ENCODE measurements around the gene CD99. TPM values are rescaled to one million over a fixed set of nuclear protein-coding genes. Genes with fewer than 3 reads are reported as not detected.

The CD99 gene
- total and polyA plus RNA-seq, 2 donors (not counting 3 experiments of a cell fraction or from before 2014, with no cell fraction given) = 364 to 654 TPM

- CTCF ChIA-PET = no interaction called here
- no peaks in the 10 kb centered on the region for H3K9me3 ChIP-seq (replicated peaks; ENCODE audit: control insufficient read depth, insufficient read depth, low read length)
- no peak for FAIRE-seq
- TF ChIP-seq CTCF (IDR thresholded peaks at IDR 0.05; ENCODE audit: extremely low read depth in 1 of 2, insufficient read depth in 1 of 2, low read depth in 1 of 2, low read length in 2 of 2) (no peak), JUN (IDR thresholded peaks at IDR 0.05; ENCODE audit: borderline replicate concordance, insufficient read depth, insufficient read length, low read depth) (no peak), FOS (IDR thresholded peaks at IDR 0.05; ENCODE audit: borderline replicate concordance, insufficient read depth, low read length) (no peak), MYC (IDR thresholded peaks at IDR 0.05; ENCODE audit: low read depth, low read length) (no peak), EZH2 (IDR thresholded peaks at IDR 0.05; ENCODE audit: borderline replicate concordance, low read depth, low read length, severe bottlenecking) (no peak), POLR2AphosphoS5 (IDR thresholded peaks at IDR 0.05; ENCODE audit: insufficient read depth, low read depth, low read length) (no peak), MAX (IDR thresholded peaks at IDR 0.05; ENCODE audit: insufficient read depth, insufficient read length) (no peak), GATA2 (IDR thresholded peaks at IDR 0.05; ENCODE audit: insufficient read depth, insufficient read length, low read depth, low read length) (no peak), POLR2A (IDR thresholded peaks at IDR 0.05; ENCODE audit: low read depth, low read length) (no peak)
- POLR2A ChIA-PET = no interaction called here
- no peaks in the 10 kb centered on the region for H3K27me3 ChIP-seq (ENCODE audit: control insufficient read depth in 2 of 2, insufficient read depth in 2 of 2, low read length in 2 of 2)
- no peaks in the 10 kb centered on the region for H3K36me3 ChIP-seq (ENCODE audit: control insufficient read depth in 2 of 2, extremely low read depth in 1 of 2, insufficient read depth in 2 of 2, low read length in 2 of 2)
- no peak for DNase-seq (ENCODE audit: low read depth, low spot score)
- peaks cover 20% of the 10 kb centered on the region for H3K4me1 ChIP-seq (ENCODE audit: control insufficient read depth, extremely low read depth, insufficient read depth, low read length)
- no peaks in the 10 kb centered on the region for H4K20me1 ChIP-seq (replicated peaks; ENCODE audit: control insufficient read depth, extremely low read depth, insufficient read depth, low read length)
- BruUV-seq (replicated peaks) = no TSS peak
- H3K9ac ChIP-seq (replicated peaks; ENCODE audit: extremely low read depth, insufficient read depth, low read length) = no peak overlapping the region
- no peak overlapping the region for H2AFZ ChIP-seq (ENCODE audit: low read depth, low read length)
- no peaks in the 10 kb centered on the region for H3K9me1 ChIP-seq (replicated peaks; ENCODE audit: control insufficient read depth, extremely low read depth, insufficient read depth, low read length)
- H3K79me2 ChIP-seq (ENCODE audit: control insufficient read depth, insufficient read depth, low read length) = no peaks in the 10 kb centered on the region
- no peak overlapping the region for H3K27ac ChIP-seq (ENCODE audit: insufficient read depth, low read depth, low read length)
- intact Hi-C loops (cut with micrococcal nuclease) = no loop called here
- dilution Hi-C loops (cut with MboI; ENCODE audit: extremely low pct_ligation_motif_present, low sequenced_read_pairs) = no loop called here
- no peak overlapping the region for H3K4me3 ChIP-seq (replicated peaks in 1 of 3; ENCODE audit: insufficient read depth in 1 of 3, low read depth in 1 of 3, low read length in 3 of 3)
- H3K4me2 ChIP-seq (ENCODE audit: insufficient read depth, low read length) = no peak overlapping the region
Measured at GRCh38 chrX:2748171-2748814, 57.2 kb downstream of the CD99 start.

All from endothelial cell of umbilical vein (primary cell).